Activated CD4-positive, alpha-beta T cell treated with anti-CD3 and anti-CD28 coated beads, Interleukin-2, amount 10 ng/mL, durations not matched to agents 7 days and 5 days (primary cell): ENCODE results near the gene TNFRSF13B. TPM values are rescaled to one million over a fixed set of nuclear protein-coding genes. Genes with fewer than 3 reads are reported as not detected.
"Not testable (repeated sequence)": the region's sequence is repeated elsewhere in the genome, so short reads cannot be mapped to it uniquely, and the experiment has no call there.

Experiments used
- CTCF ChIA-PET: fragments of 350-600 bp; sonication (Branson Sonifier 250); formaldehyde crosslinking; loops from one replicate; lab custom pipeline; 2021; ENCODE audit warnings: antibody characterized with exemption; lab: Charles Lee
- POLR2A ChIA-PET: fragments of 350-600 bp; sonication (Branson Sonifier 250); formaldehyde crosslinking; loops from one replicate; lab custom pipeline; 2021; ENCODE audit warnings: antibody characterized with exemption; lab: Charles Lee
- DNase-seq: peaks from one replicate; pipeline ENCODE4 v3.0.0-alpha.2; 2020
- H3K27ac Mint-ChIP-seq: one replicate; pipeline ENCODE4 v1.8.0; 2021; ENCODE audit warnings: mild to moderate bottlenecking, moderate library complexity, mixed read lengths
- H3K27me3 Mint-ChIP-seq: one replicate; pipeline ENCODE4 v1.8.0; 2021; ENCODE audit warnings: mixed read lengths
- H3K36me3 Mint-ChIP-seq: one replicate; pipeline ENCODE4 v1.8.0; 2021; ENCODE audit warnings: low read depth, mixed read lengths
- H3K4me1 Mint-ChIP-seq: one replicate; pipeline ENCODE4 v1.8.0; 2021; ENCODE audit warnings: mixed read lengths
- H3K4me3 Mint-ChIP-seq: one replicate; pipeline ENCODE4 v1.8.0; 2021; ENCODE audit warnings: mild to moderate bottlenecking, moderate library complexity, mixed read lengths
- H3K9me3 Mint-ChIP-seq: one replicate; pipeline ENCODE4 v1.8.0; 2021; ENCODE audit warnings: mixed read lengths
- total RNA-seq, 2 experiments: library from RNA; stranded (reverse); gene quantifications; one replicate each; pipeline ENCODE4 v1.2.3, GENCODE V29; 2021

The TNFRSF13B gene
- total RNA-seq, 2 experiments from 2014 or later = not detected

DNA sequence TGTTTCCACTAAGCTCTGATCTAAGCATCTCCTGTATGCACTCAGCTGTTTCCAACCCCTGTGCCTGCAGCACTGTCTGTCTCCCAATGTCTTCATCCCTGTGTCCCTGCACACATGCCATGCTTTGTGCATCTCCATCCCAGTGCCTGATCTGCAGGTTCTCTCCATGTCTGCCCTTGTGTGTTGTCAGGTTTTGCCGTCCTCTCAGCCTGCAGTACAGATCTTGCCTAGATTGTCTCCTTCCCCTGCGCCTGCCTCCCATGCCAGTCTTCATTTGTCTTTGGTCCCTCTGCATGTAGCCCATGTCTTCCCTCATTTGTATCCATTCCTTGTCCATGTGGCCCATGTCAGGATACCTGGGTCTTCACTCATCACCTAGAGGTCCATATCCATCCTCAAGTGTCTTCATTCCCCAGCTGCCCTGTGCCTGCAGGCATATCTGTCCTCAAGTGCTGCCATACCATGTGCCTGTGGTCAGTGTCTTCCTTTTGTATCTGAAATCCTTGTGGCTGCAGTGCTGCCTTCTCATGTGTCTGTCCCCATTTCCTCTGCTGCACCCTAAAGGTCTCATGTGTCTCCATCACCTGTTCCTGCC lies 71.5 kb downstream of the TNFRSF13B start:
- CTCF ChIA-PET = no interaction called here
- no peak overlapping the region for H3K4me3 Mint-ChIP-seq
- no peaks in the 10 kb centered on the region for H3K4me1 Mint-ChIP-seq
- no peak for DNase-seq
- H3K9me3 Mint-ChIP-seq = no peaks in the 10 kb centered on the region
- peaks cover 40% of the 10 kb centered on the region for H3K27me3 Mint-ChIP-seq
- H3K36me3 Mint-ChIP-seq = no peaks in the 10 kb centered on the region
- H3K27ac Mint-ChIP-seq = no peak overlapping the region
- POLR2A ChIA-PET = interaction anchor here (0.7 kb wide), 1 partner anchor 74 kb away, joined by 5 read pairs; no protein-coding TSS in a partner anchor

GRCh38 chr17:16897211-16897896 lies 74.6 kb downstream of the TNFRSF13B start:
- not testable (repeated sequence) for H3K4me3 Mint-ChIP-seq

GRCh38 chr17:16896235-16896634 lies 75.7 kb downstream of the TNFRSF13B start:
- H3K9me3 Mint-ChIP-seq, POLR2A ChIA-PET, H3K27ac Mint-ChIP-seq, CTCF ChIA-PET, H3K4me3 Mint-ChIP-seq, H3K4me1 Mint-ChIP-seq, DNase-seq, H3K36me3 Mint-ChIP-seq: not testable (repeated sequence)
- peaks cover 18% of the 10 kb centered on the region for H3K27me3 Mint-ChIP-seq

More at GRCh38 chr17:16897211-16897896, 74.6 kb downstream of the TNFRSF13B start:
- DNase-seq, CTCF ChIA-PET, H3K9me3 Mint-ChIP-seq, POLR2A ChIA-PET, H3K36me3 Mint-ChIP-seq, H3K4me1 Mint-ChIP-seq, H3K27ac Mint-ChIP-seq: not testable (repeated sequence)
- peaks cover 26% of the 10 kb centered on the region for H3K27me3 Mint-ChIP-seq

DNA sequence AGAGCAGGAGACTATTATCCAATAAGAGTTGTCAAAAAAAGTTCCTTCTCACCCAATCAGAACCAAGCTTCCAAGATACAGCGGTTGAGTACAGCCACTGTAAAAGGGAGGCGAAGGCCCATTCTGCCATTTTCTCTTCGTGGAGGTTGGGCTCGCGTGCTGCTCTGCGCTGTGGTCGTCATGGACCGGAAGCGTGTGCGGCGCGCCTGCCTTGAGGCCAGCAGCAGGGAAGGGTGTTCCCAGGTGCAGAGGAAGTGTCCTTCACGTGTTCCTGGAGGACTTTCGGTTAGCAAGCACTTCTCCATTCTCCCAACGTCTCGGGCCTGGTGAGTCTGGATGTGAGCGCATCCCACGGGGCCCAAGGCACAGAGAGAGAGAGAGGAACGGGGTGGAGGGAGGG lies 78.4 kb downstream of the TNFRSF13B start:
- H3K27me3 Mint-ChIP-seq, H3K4me3 Mint-ChIP-seq, H3K9me3 Mint-ChIP-seq, H3K36me3 Mint-ChIP-seq, H3K4me1 Mint-ChIP-seq, H3K27ac Mint-ChIP-seq, DNase-seq, CTCF ChIA-PET, POLR2A ChIA-PET: not testable (repeated sequence)

DNA sequence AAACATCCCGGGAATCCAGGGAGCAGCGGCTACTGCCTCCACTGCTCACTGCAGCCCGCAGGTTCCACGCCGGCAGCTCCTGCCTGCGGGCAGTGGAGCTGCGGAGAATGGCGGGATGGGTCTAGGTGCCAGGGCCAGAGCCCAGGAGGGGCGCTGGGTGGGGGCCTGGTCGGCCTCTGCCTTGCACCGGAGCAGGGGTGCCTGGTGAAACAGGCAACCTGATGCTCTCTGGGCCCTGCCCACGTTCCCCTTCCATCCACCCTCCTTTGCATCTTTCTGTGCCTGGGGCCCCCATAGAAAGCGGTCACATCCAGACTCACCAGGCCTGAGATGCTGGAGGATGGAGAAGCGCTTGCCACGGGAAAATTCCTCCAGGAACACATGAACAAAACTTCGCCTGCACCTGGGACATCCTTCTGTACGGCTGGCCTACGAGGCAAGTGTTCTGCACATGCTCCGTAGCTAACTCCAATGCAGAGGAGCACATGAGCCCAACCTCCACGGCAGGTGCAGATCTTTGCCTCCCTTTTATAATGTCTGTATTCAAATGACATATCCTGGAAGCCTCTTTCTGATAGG lies 79.0 kb downstream of the TNFRSF13B start:
- CTCF ChIA-PET, H3K27ac Mint-ChIP-seq, H3K9me3 Mint-ChIP-seq, H3K36me3 Mint-ChIP-seq, DNase-seq, H3K27me3 Mint-ChIP-seq, H3K4me1 Mint-ChIP-seq, POLR2A ChIA-PET, H3K4me3 Mint-ChIP-seq: not testable (repeated sequence)

- H3K36me3 Mint-ChIP-seq = no peaks in the 10 kb centered on the region
- no peaks in the 10 kb centered on the region for H3K4me1 Mint-ChIP-seq
- ChIA-PET POLR2A (no interaction called here), CTCF (interaction anchor here (1.1 kb wide), 1 partner anchor 23 kb away, joined by 3 read pairs; no protein-coding TSS in a partner anchor)
- H3K27ac Mint-ChIP-seq = no peak overlapping the region
- no peak overlapping the region for H3K4me3 Mint-ChIP-seq
- H3K9me3 Mint-ChIP-seq = no peaks in the 10 kb centered on the region
- DNase-seq = no peak
- H3K27me3 Mint-ChIP-seq = peaks cover 3% of the 10 kb centered on the region
These were observed 82.8 kb downstream of the TNFRSF13B start for GRCh38 chr17:16889088-16889465.

Other genes with a start within 250 kb of the TNFRSF13B start
- 100 to 1,000 TPM; 234 to 261 TPM for gene MPRIP, start 70.3 kb upstream of the TNFRSF13B start, total RNA-seq
- gene PLD6, start 234.2 kb upstream of the TNFRSF13B start, total RNA-seq = 10 to 100 TPM; 10.9 to 11.8 TPM